Measurements from ENCODE around the gene SPRING1. TPM values are rescaled to one million over a fixed set of nuclear protein-coding genes. Genes with fewer than 3 reads are reported as not detected.
A peak's percentile ranks its signal among the peaks of the same experiment; 100 is the strongest.

Gene SPRING1
- total and polyA plus RNA-seq, 12 donors, result 9.7 to 33.9 (median 25.8) TPM

- no peak for TF ChIP-seq POLR2A (IDR thresholded peaks at IDR 0.05)
- TF ChIP-seq, protein P1, sequence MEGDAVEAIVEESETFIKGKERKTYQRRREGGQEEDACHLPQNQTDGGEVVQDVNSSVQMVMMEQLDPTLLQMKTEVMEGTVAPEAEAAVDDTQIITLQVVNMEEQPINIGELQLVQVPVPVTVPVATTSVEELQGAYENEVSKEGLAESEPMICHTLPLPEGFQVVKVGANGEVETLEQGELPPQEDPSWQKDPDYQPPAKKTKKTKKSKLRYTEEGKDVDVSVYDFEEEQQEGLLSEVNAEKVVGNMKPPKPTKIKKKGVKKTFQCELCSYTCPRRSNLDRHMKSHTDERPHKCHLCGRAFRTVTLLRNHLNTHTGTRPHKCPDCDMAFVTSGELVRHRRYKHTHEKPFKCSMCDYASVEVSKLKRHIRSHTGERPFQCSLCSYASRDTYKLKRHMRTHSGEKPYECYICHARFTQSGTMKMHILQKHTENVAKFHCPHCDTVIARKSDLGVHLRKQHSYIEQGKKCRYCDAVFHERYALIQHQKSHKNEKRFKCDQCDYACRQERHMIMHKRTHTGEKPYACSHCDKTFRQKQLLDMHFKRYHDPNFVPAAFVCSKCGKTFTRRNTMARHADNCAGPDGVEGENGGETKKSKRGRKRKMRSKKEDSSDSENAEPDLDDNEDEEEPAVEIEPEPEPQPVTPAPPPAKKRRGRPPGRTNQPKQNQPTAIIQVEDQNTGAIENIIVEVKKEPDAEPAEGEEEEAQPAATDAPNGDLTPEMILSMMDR (IDR thresholded peaks at IDR 0.05), result no peak
- H3K9me3 ChIP-seq (replicated peaks in 1 of 3), result no peaks in the 10 kb centered on the region
- H3K36me3 ChIP-seq (replicated peaks in 1 of 2), result no peaks in the 10 kb centered on the region
- H3K27me3 ChIP-seq, result no peaks in the 10 kb centered on the region
- DNase-seq, result peak in 1 of 7 donors; percentile 26
- intact Hi-C loops (cut with DNase I), result no loop called here
- H3K27ac ChIP-seq, result no peak overlapping the region
- no peak overlapping the region for H3K4me3 ChIP-seq
- 75 to 85% (median 80%) methylated on average over 4 of the region's 4 CpGs for WGBS, 4 donors
- H3K4me1 ChIP-seq (replicated peaks in 1 of 2), result no peaks in the 10 kb centered on the region
Measured at GRCh38 chr12:116773276-116773731, 35.4 kb upstream of the SPRING1 start.

DNA sequence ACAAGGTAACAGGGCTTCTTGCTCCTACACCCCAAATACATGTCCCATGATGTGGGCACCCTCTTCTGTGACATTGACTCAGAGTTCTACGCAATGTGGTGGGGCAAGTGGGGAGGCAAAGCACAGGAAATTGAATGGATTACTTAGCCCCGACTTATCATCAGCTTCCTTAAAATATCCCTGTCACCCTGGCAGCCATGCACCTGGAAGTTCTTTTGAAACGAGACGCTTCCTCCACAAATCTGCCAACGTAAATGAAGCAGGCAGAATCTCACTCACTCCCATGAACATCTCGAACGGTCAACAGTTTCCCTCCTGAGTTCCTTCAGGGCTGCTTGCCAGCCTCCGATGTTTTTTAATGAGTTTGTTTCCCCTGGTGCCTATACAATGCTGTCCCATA is 33.8 kb upstream of the SPRING1 start:
- no peaks in the 10 kb centered on the region for H3K36me3 ChIP-seq (replicated peaks in 1 of 2)
- intact Hi-C loops (cut with DNase I), result no loop called here
- WGBS, 4 donors, result 68 to 85% (median 72%) methylated on average over 8 of the region's 8 CpGs
- H3K27ac ChIP-seq, result no peak overlapping the region
- H3K4me1 ChIP-seq (replicated peaks in 1 of 2), result no peaks in the 10 kb centered on the region
- no peaks in the 10 kb centered on the region for H3K9me3 ChIP-seq (replicated peaks in 1 of 3)
- DNase-seq, result no peak
- no peak for TF ChIP-seq POLR2A (IDR thresholded peaks at IDR 0.05)
- no peak overlapping the region for H3K4me3 ChIP-seq
- H3K27me3 ChIP-seq, result no peaks in the 10 kb centered on the region

DNA sequence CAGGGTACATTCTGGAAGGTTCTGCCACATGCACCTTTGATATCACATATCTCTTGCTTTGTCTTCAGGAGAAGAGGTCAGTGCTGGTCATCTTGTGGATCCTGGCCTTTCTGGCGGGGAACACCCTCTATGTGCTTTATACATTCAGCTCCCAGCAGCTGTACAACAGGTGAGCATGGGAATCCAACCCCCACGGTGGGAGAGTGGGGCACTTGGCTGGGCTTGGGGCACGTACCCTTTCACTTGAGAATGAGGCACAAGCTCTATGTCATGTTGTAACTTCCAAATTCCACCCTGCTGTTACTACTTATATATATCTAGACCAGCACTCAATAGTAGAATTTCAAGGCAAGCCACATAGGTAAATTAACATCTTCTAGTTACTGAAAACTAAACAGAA is 28.9 kb upstream of the SPRING1 start:
- H3K9me3 ChIP-seq (replicated peaks in 1 of 3), result no peaks in the 10 kb centered on the region
- TF ChIP-seq, protein P1 (IDR thresholded peaks at IDR 0.05), result no peak
- TF ChIP-seq POLR2A (IDR thresholded peaks at IDR 0.05), result no peak
- DNase-seq, result no peak
- H3K27me3 ChIP-seq, result no peaks in the 10 kb centered on the region
- intact Hi-C loops (cut with DNase I), result no loop called here
- WGBS, 4 donors, result 89 to 97% (median 93%) methylated on average over 1 to 3 of the region's 3 CpGs
- H3K36me3 ChIP-seq (replicated peaks in 1 of 2), result no peaks in the 10 kb centered on the region
- H3K27ac ChIP-seq, result no peak overlapping the region
- no peak overlapping the region for H3K4me3 ChIP-seq
- H3K4me1 ChIP-seq (replicated peaks in 1 of 2), result no peaks in the 10 kb centered on the region

DNA sequence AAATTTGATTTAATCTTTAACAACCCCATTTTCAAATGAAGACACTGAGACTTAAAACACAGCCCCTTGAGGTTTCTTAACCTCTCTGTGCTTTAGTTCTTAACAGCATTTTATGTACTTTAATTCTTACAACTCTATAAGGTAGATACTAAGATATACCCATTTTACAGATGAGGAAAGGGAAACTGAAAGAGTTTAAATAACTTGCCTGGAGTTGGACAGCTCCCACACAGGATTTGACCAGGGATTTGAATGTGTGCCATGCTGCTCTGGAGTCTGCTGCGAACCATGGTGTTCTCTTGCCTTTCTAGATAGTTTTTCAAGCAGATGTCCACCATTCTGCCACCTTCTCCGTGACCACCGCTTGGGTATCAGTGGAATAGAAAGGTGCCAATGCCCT is 28.4 kb upstream of the SPRING1 start:
- no peak for DNase-seq
- H3K4me1 ChIP-seq (replicated peaks in 1 of 2), result no peaks in the 10 kb centered on the region
- no peaks in the 10 kb centered on the region for H3K27me3 ChIP-seq
- intact Hi-C loops (cut with DNase I), result no loop called here
- H3K4me3 ChIP-seq, result no peak overlapping the region
- no peaks in the 10 kb centered on the region for H3K9me3 ChIP-seq (replicated peaks in 1 of 3)
- H3K27ac ChIP-seq, result no peak overlapping the region
- TF ChIP-seq, protein P1 (IDR thresholded peaks at IDR 0.05), result no peak
- TF ChIP-seq POLR2A (IDR thresholded peaks at IDR 0.05), result no peak
- 97 to 98% (median 98%) methylated on average over 3 of the region's 3 CpGs for WGBS, 4 donors
- H3K36me3 ChIP-seq (replicated peaks in 1 of 2), result no peaks in the 10 kb centered on the region

DNA sequence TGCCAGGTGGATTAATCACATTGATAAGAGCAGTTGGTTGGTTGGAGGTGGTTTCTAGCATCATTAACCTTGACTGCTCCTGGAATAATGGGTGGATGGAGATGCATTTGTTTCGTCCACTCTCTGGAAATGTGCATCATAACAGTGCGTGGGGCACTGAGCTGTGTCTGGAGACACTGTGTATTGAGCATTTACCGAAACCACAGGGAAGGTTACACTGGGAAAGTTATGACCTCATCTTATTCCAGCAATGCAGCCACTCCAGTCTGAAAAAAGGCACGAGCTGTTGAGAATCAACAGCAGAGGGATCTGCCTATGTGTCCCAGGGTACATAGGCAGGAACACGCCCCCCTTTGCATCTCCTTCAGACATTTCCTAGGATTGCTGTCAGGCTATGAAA is 27.4 kb upstream of the SPRING1 start:
- intact Hi-C loops (cut with DNase I), result no loop called here
- WGBS, 4 donors, result 66 to 75% (median 71%) methylated on average over 5 of the region's 5 CpGs
- H3K4me1 ChIP-seq (replicated peaks in 1 of 2), result no peaks in the 10 kb centered on the region
- H3K4me3 ChIP-seq, result no peak overlapping the region
- H3K36me3 ChIP-seq (replicated peaks in 1 of 2), result no peaks in the 10 kb centered on the region
- H3K9me3 ChIP-seq (replicated peaks in 1 of 3), result no peaks in the 10 kb centered on the region
- H3K27me3 ChIP-seq, result no peaks in the 10 kb centered on the region
- no peak overlapping the region for H3K27ac ChIP-seq
- TF ChIP-seq, protein P1 (IDR thresholded peaks at IDR 0.05), result no peak
- no peak for TF ChIP-seq POLR2A (IDR thresholded peaks at IDR 0.05)
- no peak for DNase-seq
